ENCODE measurements around the gene BACH2. TPM values are rescaled to one million over a fixed set of nuclear protein-coding genes. Genes with fewer than 3 reads are reported as not detected.

Gene BACH2
- total and polyA plus RNA-seq, 12 donors, result 0.16 to 4.7 (median 2.4) TPM

DNA sequence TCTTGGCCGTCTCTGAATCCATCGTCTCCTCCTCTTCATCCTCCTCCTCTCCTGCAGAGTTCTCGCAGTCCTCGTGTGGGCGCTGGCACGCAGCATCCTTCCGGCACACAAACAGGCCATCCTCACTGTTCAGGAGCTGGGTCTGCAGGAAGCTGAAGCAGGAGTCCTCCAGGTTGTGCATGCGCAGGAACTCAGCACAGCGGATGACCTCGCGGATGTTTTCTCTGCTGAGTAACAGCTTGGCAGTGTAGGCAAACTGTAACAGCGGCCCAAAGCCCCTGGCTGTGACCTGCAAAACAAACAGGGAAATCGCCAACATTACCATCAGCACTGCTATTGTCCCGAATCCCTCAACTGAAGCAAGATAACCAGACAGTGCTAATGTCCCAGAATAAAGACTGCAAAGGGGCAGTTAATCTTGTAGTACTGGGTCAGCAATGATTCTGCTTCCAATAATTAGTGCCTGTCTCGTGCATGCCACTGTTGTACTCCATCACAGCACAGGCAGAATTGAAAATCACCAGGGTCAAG lies 345.0 kb downstream of the BACH2 start:
- Histone ChIP-seq H3K36me3 (peaks cover 0 to 28% (median 0%) of the 10 kb centered on the region in 9 donors), H3K27ac (no peak overlapping the region), H3K4me1 (peaks cover 0 to 23% (median 0%) of the 10 kb centered on the region in 9 donors), H3K4me3 (no peak overlapping the region), H3K27me3 (no peaks in the 10 kb centered on the region), H3K9me3 (no peaks in the 10 kb centered on the region)
- no peak for DNase-seq
- 72 to 74% methylated on average over 15 of the region's 15 CpGs for WGBS, 2 donors
- peak in 3 of 8 donors; percentile 18 to 54 (median 37) for ATAC-seq
- intact Hi-C loops (cut with DNase I), result no loop called here
- TF ChIP-seq, protein P1, sequence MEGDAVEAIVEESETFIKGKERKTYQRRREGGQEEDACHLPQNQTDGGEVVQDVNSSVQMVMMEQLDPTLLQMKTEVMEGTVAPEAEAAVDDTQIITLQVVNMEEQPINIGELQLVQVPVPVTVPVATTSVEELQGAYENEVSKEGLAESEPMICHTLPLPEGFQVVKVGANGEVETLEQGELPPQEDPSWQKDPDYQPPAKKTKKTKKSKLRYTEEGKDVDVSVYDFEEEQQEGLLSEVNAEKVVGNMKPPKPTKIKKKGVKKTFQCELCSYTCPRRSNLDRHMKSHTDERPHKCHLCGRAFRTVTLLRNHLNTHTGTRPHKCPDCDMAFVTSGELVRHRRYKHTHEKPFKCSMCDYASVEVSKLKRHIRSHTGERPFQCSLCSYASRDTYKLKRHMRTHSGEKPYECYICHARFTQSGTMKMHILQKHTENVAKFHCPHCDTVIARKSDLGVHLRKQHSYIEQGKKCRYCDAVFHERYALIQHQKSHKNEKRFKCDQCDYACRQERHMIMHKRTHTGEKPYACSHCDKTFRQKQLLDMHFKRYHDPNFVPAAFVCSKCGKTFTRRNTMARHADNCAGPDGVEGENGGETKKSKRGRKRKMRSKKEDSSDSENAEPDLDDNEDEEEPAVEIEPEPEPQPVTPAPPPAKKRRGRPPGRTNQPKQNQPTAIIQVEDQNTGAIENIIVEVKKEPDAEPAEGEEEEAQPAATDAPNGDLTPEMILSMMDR (IDR thresholded peaks at IDR 0.05), result no peak

DNA sequence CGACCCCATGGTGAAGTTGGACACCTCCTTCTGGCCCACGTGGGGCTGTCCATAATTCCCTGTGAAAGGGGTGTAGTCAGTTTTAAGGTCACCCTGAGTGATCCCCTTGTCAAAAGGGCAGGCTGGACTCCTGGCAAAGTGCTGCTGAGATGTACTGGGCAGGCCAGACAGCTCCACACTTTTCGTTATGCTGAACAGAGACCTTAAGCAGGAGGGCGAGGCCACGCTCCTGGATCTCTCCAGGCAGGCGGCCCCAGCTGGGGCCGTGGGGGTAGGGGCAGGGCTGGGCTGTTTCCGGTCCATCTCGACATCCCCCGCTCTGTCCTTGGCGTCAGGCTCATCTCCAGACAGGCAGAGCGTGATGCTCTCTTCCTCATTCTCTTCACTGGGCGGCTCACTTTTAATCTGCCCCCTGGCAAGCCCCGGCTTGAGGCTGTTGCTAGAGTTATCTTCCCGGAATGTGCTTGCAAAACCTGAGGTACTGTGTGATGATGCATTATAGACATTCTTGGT lies 345.7 kb downstream of the BACH2 start:
- Histone ChIP-seq H3K9me3 (no peaks in the 10 kb centered on the region), H3K27me3 (no peaks in the 10 kb centered on the region), H3K4me3 (no peak overlapping the region), H3K4me1 (peaks cover 0 to 23% (median 0%) of the 10 kb centered on the region in 9 donors), H3K27ac (no peak overlapping the region), H3K36me3 (peaks cover 0 to 28% (median 0%) of the 10 kb centered on the region in 9 donors)
- ATAC-seq, result peak in 4 of 8 donors; percentile 29 to 55 (median 39)
- WGBS, 2 donors, result 80 to 87% methylated on average over 15 of the region's 15 CpGs
- TF ChIP-seq, protein P1 (IDR thresholded peaks at IDR 0.05), result no peak
- intact Hi-C loops (cut with DNase I), result no loop called here
- no peak for DNase-seq

DNA sequence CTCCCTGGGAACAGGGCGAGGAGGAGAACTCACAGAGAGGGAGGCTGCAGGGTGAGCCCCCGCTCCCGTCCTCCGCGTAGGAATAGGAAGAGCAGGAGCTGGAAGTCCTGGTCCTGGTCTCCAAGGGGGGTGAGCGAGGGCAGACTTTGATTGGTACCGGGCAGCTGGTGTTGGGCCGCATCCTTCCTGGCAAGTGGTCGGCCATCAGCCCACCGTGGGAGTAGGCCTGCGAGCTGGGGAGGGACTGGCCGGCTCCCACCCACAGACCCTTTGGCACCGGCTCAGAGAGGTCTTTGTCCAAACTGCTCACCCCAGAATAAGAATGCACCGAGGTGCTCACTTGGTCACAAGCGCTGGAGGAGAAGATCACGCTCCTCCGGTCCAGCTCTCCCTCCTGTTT lies 346.2 kb downstream of the BACH2 start:
- DNase-seq (no peak), ATAC-seq (no peak)
- H3K4me1 ChIP-seq, result peaks cover 0 to 23% (median 0%) of the 10 kb centered on the region in 9 donors
- H3K36me3 ChIP-seq, result peaks cover 0 to 28% (median 0%) of the 10 kb centered on the region in 9 donors
- no peaks in the 10 kb centered on the region for H3K27me3 ChIP-seq
- no peak overlapping the region for H3K27ac ChIP-seq
- H3K4me3 ChIP-seq, result no peak overlapping the region
- TF ChIP-seq, protein P1 (IDR thresholded peaks at IDR 0.05), result no peak
- intact Hi-C loops (cut with DNase I), result no loop called here
- WGBS, 2 donors, result 90 to 91% methylated on average over 17 of the region's 17 CpGs
- H3K9me3 ChIP-seq, result no peaks in the 10 kb centered on the region

DNA sequence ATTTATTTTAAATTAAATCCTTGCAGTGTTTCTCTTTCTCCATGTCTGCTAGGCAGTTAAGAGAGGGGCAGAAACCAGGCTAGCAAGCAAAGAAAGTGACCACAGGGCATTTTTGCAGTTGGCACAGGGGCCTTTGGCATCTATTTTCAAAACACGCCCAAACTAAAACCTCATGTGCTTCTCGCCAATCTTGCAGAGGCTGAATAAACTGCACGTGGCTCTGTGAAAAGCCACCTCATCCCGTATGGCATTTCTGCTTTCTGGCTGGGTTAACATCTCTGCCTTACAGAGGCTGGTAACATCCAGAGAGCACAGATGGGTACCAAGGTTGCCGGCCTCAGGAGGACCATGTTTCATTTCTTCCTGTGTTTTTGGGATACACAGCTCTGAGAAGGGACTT lies 347.8 kb downstream of the BACH2 start:
- Histone ChIP-seq H3K4me3 (no peak overlapping the region), H3K9me3 (peaks cover 0 to 4% (median 0%) of the 10 kb centered on the region in 11 donors), H3K27me3 (no peaks in the 10 kb centered on the region), H3K4me1 (peaks cover 0 to 22% (median 0%) of the 10 kb centered on the region in 9 donors), H3K36me3 (peaks cover 0 to 28% (median 0%) of the 10 kb centered on the region in 9 donors), H3K27ac (no peak overlapping the region)
- 91 to 94% methylated on average over 5 of the region's 5 CpGs for WGBS, 2 donors
- intact Hi-C loops (cut with DNase I), result loop anchor here in 2 of 10 donors (10.0 kb wide), 1 partner anchor 446 kb away; no protein-coding TSS in a partner anchor
- DNase-seq (no peak), ATAC-seq (no peak)
- TF ChIP-seq, protein P1 (IDR thresholded peaks at IDR 0.05), result no peak

Measured in heart right ventricle (tissue), 16 donors.